HepG2 (cell line): ENCODE data around the gene GTF2H3. TPM values are rescaled to one million over a fixed set of nuclear protein-coding genes. Genes with fewer than 3 reads are reported as not detected.

ENCODE experiments used
- AHR ChIP-seq: IDR thresholded peaks from 2 replicates; pipeline ENCODE4 v1.6.1; 2018; ENCODE audit warnings: missing genetic modification reagents, missing compliant biosample characterization
- ARID4A ChIP-seq: sonication (generic); formaldehyde crosslinking; IDR thresholded peaks from 2 replicates; pipeline ENCODE4 v1.5.0; 2020; ENCODE audit warnings: mild to moderate bottlenecking, missing genetic modification reagents, borderline replicate concordance
- ATAD3A ChIP-seq: sonication (generic); formaldehyde crosslinking; IDR thresholded peaks from 2 replicates; pipeline ENCODE4 v1.4.0; 2020; ENCODE audit warnings: missing genetic modification reagents
- BCL6 ChIP-seq: IDR thresholded peaks from 2 replicates; pipeline ENCODE4 v1.6.1; 2016; ENCODE audit warnings: missing genetic modification reagents, missing compliant biosample characterization
- BHLHE40 ChIP-seq: IDR thresholded peaks from 2 replicates; pipeline ENCODE4 v1.6.1; 2011; ENCODE audit warnings: low read length, improper control_type of control experiment
- FIP1L1 ChIP-seq: fragments of 200-400 bp; formaldehyde crosslinking; IDR thresholded peaks from 2 replicates; pipeline ENCODE4 v1.6.1; 2018; ENCODE audit warnings: low read depth, mild to moderate bottlenecking, low read length, moderate library complexity, borderline replicate concordance; ENCODE audit not compliant: insufficient read depth
- GATAD1 ChIP-seq: IDR thresholded peaks from 2 replicates; pipeline ENCODE4 v1.6.1; 2016; ENCODE audit warnings: missing genetic modification reagents, missing compliant biosample characterization
- IKZF1 ChIP-seq: fragments of 450-650 bp; IDR thresholded peaks from 2 replicates; pipeline ENCODE4 v1.7.1; 2016
- JUNB ChIP-seq: sonication (generic); formaldehyde crosslinking; IDR thresholded peaks from 2 replicates; pipeline ENCODE4 v1.8.0; 2022; ENCODE audit warnings: missing genetic modification reagents, mild to moderate bottlenecking, borderline replicate concordance
- MAFG ChIP-seq: sonication (generic); formaldehyde crosslinking; IDR thresholded peaks from 2 replicates; pipeline ENCODE4 v1.5.1; 2020; ENCODE audit warnings: mild to moderate bottlenecking, missing genetic modification reagents
- MATR3 ChIP-seq: sonication (generic); formaldehyde crosslinking; IDR thresholded peaks from 2 replicates; pipeline ENCODE4 v1.4.0; 2020; ENCODE audit warnings: missing genetic modification reagents
- SMAD9 ChIP-seq: sonication (generic); formaldehyde crosslinking; IDR thresholded peaks from 2 replicates; pipeline ENCODE4 v1.5.1; 2020; ENCODE audit warnings: mild to moderate bottlenecking, missing genetic modification reagents
- SP140L ChIP-seq: sonication (generic); formaldehyde crosslinking; IDR thresholded peaks from 2 replicates; pipeline ENCODE4 v1.4.0; 2020; ENCODE audit warnings: missing genetic modification reagents, borderline replicate concordance
- TAF1 ChIP-seq: sonication (generic); formaldehyde crosslinking; IDR thresholded peaks from 2 replicates; pipeline ENCODE4 v1.4.0; 2020; ENCODE audit warnings: missing genetic modification reagents
- ZFX ChIP-seq: sonication (generic); formaldehyde crosslinking; IDR thresholded peaks from 2 replicates; pipeline ENCODE4 v1.4.0; 2020; ENCODE audit warnings: mild to moderate bottlenecking, low read depth, missing genetic modification reagents, moderate library complexity
- ZGPAT ChIP-seq: IDR thresholded peaks from 2 replicates; pipeline ENCODE4 v1.6.1; 2016; ENCODE audit warnings: mild to moderate bottlenecking
- ZNF180 ChIP-seq: sonication (generic); formaldehyde crosslinking; IDR thresholded peaks from 2 replicates; pipeline ENCODE4 v1.4.0; 2020; ENCODE audit warnings: low read depth, missing genetic modification reagents, borderline replicate concordance
- ZNF264 ChIP-seq: sonication (generic); formaldehyde crosslinking; IDR thresholded peaks from 2 replicates; pipeline ENCODE4 v1.4.0; 2020; ENCODE audit warnings: missing genetic modification reagents
- ZNF331 ChIP-seq: sonication (generic); formaldehyde crosslinking; IDR thresholded peaks from 2 replicates; pipeline ENCODE4 v1.4.0; 2020; ENCODE audit warnings: missing genetic modification reagents
- ZSCAN22 ChIP-seq: sonication (generic); formaldehyde crosslinking; IDR thresholded peaks from 2 replicates; pipeline ENCODE4 v1.4.0; 2020; ENCODE audit warnings: mild to moderate bottlenecking, missing genetic modification reagents
- ZUFSP ChIP-seq: sonication (generic); formaldehyde crosslinking; IDR thresholded peaks from 2 replicates; pipeline ENCODE4 v1.9.0; 2021; ENCODE audit warnings: missing genetic modification reagents, mild to moderate bottlenecking, borderline replicate concordance
- polyA plus RNA-seq, 8 experiments: library from polyadenylated mRNA; depleted of rRNA in 3 of 8; stranded (reverse) in 7 of 8; unstranded in 1 of 8; fragments of >200 nt; fragmentation: Illumina TruSeq in 4 of 8; extraction: Trizol in 4 of 8; gene quantifications; 2 replicates each; pipeline versions ENCODE4 v1.2.1 to v1.2.3, GENCODE V29; 2011 to 2016; ENCODE audit warnings: low read depth in 4 of 8, missing spikeins in 1 of 8, mixed read lengths in 1 of 8; ENCODE audit not compliant: insufficient read depth in 1 of 8
- total RNA-seq, 5 experiments: library from RNA; depleted of rRNA; stranded (reverse); fragments of >200 nt; fragmentation: Illumina TruSeq; extraction: Trizol; gene quantifications; 2 replicates each; pipeline ENCODE4 v1.2.3, GENCODE V29; 2016; ENCODE audit warnings: low read depth in 1 of 5
- TF ChIP-seq, protein P1 (sequence below): sonication (generic); formaldehyde crosslinking; IDR thresholded peaks from 2 replicates; pipeline ENCODE4 v1.5.1; 2020; ENCODE audit warnings: mild to moderate bottlenecking, missing genetic modification reagents, borderline replicate concordance

Gene GTF2H3
- total and polyA plus RNA-seq, 2 of the 13 experiments (the other 11 are each of a cell fraction or from before 2014, with no cell fraction given): 35.8 to 58.8 TPM

DNA sequence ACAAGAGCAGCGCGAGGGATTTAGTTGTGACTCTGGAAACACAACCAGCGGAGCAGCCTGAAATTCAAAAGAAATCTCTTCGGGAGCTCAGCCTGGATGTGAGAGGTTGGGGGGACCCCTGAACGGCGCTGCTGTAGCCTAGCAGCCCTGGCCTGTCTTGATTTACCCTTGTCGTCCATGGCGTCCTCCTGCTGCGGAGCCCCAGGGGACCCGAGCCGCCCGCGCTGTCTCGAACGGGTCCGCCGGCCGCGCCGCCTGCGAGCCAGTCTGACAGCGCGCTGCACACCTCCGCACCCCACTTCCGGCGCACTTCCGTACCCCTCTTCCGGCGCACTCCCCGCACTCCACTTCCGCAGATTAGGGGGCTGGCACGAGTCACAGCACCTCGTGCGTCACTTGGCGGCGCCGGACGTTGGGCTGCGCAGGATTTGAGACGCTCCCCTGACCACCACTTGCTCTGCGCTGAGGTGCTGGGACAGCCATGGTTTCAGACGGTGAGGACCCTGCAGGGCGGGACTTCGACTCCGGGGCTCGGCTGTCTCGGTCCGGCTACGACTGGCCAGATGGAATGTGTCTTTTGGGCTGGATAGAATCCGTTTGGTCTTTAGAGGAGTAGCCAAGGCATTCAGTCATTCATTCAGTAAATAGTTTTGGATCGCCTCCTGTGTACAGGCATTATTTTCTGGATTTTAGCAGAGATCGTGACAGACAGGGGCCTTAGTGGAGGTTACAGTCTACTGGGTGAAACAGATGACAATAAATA is at the start of gene GTF2H3, which contains the start of gene EIF2B1 (continued):
- TF ChIP-seq BCL6: no peak; the same call in 1 of the 2 replicates
- peak; percentile 93; the same call in 1 of the 2 replicates for TF ChIP-seq ZGPAT
- TF ChIP-seq ZFX: peak; percentile 85
- peak; percentile 76; the same call in 1 of the 2 replicates for TF ChIP-seq ZSCAN22 (CRISPR knock-in tag)
- 0 out of 2 replicates have a peak, but pooled peaks have one; percentile 68 for TF ChIP-seq ZNF264 (CRISPR knock-in tag)
- no peak for TF ChIP-seq JUNB
- no peak for TF ChIP-seq IKZF1
- TF ChIP-seq BHLHE40: peak; percentile 90
- peak; percentile 40; the same call in 1 of the 2 replicates for TF ChIP-seq SP140L (CRISPR knock-in tag)
- no peak for TF ChIP-seq ZUFSP (CRISPR knock-in tag)
- TF ChIP-seq TAF1 (CRISPR knock-in tag): peak; percentile 98
- TF ChIP-seq ZNF331 (CRISPR knock-in tag): peak; percentile 74
- no peak for TF ChIP-seq FIP1L1
- no peak for TF ChIP-seq MAFG (CRISPR knock-in tag)
- peak; percentile 100 for TF ChIP-seq GATAD1 (CRISPR knock-in tag)
- TF ChIP-seq, protein P1, sequence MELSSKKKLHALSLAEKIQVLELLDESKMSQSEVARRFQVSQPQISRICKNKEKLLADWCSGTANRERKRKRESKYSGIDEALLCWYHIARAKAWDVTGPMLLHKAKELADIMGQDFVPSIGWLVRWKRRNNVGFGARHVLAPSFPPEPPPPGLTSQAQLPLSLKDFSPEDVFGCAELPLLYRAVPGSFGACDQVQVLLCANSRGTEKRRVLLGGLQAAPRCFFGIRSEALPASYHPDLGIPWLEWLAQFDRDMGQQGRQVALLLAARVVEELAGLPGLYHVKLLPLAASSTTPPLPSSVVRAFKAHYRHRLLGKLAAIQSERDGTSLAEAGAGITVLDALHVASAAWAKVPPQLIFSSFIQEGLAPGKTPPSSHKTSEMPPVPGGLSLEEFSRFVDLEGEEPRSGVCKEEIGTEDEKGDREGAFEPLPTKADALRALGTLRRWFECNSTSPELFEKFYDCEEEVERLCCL (CRISPR knock-in tag): no peak
- TF ChIP-seq SMAD9 (CRISPR knock-in tag): no peak
- TF ChIP-seq MATR3 (CRISPR knock-in tag): no peak
- TF ChIP-seq ATAD3A (CRISPR knock-in tag): no peak
- TF ChIP-seq ZNF180 (CRISPR knock-in tag): no peak
- no peak for TF ChIP-seq AHR (CRISPR knock-in tag)
- TF ChIP-seq ARID4A: peak; percentile 100
